ENCODE measurements around the gene CCDC167.
A peak's percentile ranks its signal among the peaks of the same experiment; 100 is the strongest.

CCDC167 gene

DNA sequence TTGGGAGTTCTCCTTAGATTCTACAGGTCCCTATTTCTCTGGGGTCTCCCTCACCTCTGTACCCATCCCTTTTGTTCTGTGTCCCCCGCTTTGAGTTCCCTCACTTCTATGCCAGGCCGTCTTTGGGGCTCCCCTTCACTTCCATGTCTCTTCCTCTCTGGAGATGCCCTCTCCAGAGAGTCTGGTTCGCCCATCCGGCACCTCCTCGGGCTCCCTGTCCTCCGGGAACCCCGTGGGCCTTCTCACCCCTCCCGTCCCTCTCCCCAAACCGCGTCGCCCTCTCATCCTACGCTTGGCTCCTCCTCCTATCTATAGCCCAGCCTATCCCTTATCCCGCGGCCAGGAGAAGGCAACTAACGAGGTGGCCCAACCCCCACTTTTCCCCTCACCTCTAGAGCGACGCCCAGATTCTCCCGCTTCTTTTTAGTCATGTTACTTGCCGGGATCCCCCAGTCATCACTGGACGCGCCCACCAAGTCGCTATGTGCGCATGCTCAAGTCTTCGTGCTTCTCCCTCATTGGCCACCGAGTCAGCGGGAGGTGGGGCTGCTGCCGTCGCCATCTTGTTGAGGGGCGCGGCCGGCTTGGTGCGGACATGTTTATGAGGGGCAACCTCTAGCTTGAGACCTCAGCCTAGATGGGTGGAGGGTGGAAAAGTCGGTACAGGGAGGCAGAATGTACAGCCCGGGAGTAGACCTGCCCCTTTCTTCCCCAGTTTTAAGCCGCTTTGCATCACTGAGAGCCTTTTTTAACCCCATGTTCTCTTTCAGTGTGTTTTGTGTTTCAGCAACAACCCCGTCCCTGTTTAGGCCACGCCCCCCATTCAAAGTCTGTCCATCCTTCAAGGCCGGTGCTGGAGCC lies at the start of gene CCDC167:
TSS of gene CCDC167 (minus strand) at position 461 of the 861 bp plus-strand sequence. CDS start at position 431, 30 bp downstream.
- peak; percentile 86 for DNase-seq (ENCODE audit: low spot score)

GRCh38 chr6:37549154-37549553 lies 49.5 kb upstream of the CCDC167 start:
- no peak for DNase-seq (ENCODE audit: low spot score)

GRCh38 chr6:37548067-37548674 lies 48.5 kb upstream of the CCDC167 start:
- DNase-seq (ENCODE audit: low spot score), result no peak

DNA sequence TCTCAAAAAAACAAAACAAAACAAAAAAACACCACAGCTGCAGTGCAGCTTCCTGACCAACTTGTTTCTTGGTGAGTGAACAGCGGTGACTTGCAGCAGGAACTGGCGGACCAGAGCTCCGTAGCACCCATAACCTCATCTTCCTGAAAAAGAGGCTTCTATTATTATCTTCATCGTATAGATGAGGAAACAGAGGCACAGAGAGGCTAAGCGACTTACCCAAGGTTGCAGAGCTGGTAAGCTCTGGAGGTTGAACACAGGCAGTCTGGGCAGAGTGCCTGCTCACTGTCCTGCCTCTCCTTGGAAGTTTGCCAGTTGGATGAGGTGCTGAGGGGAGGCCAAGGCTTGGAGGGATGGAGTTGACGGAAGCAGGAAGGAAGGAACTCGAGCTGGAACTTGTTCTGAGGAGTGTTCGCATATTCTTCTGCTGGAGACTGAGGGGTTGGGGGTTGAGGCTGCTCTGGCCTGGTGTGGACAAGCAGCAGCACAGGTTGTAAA lies 47.9 kb upstream of the CCDC167 start:
- DNase-seq (ENCODE audit: low spot score), result no peak

- no peak for DNase-seq (ENCODE audit: low spot score)
Measured at GRCh38 chr6:37546141-37546871, 46.6 kb upstream of the CCDC167 start.

DNA sequence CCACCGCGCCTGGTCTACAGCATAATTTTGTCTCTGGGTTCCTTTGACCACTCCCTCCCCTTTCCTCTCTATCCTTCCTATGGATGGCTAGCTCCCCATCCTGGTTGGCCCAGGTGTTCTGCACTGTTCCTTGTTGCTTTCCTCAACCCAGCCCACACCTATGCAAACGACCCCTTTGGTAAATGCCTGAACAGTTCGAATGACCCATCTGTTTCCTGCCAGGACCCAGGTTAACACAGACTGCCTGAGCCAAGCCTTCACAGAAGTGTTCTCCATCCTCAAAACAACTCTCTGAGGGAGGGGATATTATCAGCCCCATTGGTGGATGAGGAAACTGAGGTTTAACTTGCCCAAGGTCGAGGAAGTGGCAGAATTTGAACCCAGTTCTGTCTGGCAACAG lies 44.8 kb upstream of the CCDC167 start:
- no peak for DNase-seq (ENCODE audit: low spot score)

DNA sequence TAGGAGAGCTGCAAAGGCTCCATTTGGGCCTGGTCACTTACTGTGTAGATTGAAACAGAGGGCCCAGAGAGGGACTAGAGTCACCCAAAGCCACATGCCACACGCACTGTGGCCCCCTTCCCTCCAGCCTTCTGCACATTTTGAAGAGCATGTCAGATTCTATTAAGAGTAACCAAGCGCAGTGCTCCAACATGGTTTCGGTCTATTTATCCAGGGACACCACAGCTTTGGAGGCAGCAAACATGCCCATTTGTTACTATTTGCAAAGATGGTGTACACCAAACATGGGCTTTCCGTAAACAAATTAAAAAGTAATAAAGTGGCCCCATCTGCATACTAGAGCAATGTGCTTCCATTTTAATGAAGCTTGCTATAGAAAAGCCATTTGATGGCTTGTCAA lies 43.7 kb upstream of the CCDC167 start:
- DNase-seq (ENCODE audit: low spot score), result no peak

DNA sequence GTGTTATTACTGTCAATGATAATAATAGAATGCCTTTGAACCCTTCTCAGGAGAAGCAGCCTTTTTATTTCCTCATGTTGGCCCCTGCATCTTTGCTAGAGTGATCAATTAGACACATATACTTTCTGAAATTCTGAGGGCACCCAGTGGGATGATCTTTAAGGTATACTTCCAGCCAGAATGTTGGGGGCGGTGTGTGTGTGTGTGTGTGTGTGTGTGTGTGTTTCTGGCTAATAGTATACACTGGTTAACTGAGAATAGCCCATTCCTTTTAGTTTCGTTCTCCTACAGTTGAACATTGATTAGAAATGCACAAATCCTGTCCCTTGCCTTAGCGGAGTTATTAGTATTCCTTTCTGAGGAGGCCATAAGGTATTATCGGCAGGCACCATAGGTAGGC lies 41.7 kb upstream of the CCDC167 start:
- DNase-seq (ENCODE audit: low spot score), result no peak

GRCh38 chr6:37540390-37540789 lies 40.7 kb upstream of the CCDC167 start:
- DNase-seq (ENCODE audit: low spot score), result no peak

DNA sequence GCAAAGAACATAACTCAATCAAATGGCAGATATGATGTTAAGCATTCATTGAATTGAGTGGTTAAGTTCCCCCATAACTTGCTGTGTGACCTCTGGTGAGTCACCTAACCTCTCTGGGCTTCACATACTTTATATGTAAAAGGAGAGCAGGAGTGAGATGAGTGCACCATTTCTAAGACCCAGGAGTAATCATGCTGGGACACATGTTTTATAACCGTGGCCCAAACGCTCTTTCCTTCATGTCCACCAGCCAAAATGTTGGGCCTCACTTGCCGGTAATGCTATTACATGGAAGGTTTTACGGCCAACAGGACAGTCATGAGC lies 40.3 kb upstream of the CCDC167 start:
- DNase-seq (ENCODE audit: low spot score), result no peak

DNA sequence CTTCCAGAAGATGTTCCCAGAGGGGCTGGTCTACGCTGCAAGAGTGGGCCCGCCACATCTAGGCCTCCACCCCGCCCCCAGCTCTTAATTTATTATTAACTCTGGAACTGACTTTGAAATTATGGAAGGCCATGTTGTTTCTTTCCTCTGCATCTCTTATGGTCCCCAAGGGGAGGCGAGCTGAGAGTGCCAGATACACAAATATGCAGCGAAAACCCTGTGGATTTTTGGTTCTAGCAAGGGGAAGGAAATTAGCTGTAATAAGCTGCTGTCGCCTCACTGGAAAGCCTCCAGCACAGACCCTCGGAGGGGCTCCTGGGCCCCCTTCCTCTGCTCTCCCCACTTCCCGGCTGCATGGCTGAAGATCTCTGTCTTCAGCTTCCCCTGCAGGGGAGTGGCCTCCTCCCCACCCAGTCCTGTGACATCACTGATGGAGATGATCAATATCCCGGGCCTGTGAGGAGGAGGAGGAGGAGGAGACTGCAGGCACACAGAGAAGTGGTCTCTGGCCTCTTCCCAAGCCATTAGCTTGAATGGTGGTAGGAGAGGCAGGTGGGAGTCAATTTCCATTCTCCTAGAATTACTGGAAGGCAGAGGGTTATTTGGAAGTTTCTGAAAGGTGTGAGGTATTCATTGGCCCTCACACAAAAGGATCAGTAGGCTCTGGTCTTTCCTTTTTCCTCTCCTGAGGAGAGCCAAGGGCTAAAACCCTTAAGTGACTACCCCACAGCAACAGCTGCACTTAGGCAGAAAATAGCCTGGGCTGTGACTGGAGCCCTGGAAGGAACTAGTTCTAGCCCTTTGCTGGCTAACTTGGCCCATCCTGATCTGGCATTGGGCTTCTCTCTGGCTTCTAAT lies 39.7 kb upstream of the CCDC167 start:
- DNase-seq (ENCODE audit: low spot score), result no peak

DNA sequence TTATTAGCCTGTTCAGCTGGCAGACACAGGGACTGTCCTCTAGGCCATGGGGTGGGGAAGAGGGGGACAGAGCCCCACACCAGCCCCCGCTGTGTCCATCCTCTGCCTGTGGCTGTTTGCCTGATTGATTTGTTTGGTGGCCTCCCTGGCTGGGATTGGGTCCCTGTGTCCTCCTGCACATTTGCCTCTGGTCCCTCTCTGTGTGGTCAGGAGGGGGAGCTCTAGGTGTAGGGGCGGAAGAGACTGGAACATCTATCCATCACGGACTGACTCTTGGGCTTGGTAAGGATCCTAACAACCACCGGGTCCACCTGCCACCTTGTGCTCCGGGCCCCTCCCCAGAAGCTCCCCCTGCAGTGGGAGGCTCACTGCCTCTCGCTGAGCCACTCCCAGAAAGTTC lies 38.4 kb upstream of the CCDC167 start:
- peak; percentile 75 for DNase-seq (ENCODE audit: low spot score)

DNA sequence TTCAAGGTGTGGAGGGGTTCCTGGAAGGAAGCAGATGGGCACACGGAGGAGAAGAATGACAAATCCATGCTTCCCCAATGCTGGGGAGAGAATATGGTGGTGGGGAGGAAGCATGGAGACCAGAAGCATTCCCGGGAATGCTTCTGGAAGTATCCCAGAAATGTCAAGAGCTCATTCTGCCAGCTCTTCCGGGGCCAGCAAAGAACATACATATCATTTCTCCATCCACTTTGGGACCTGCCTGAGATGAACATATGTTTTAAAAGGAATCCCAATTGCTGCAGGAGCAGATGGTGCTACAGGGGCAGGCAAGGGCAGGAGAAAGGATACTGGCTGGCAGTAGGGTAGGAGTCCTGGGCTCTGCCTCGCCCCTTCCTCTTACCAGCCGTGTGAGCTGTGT lies 37.9 kb upstream of the CCDC167 start:
- DNase-seq (ENCODE audit: low spot score), result no peak

- DNase-seq (ENCODE audit: low spot score), result no peak
Measured at GRCh38 chr6:37536491-37537190, 36.9 kb upstream of the CCDC167 start.

- DNase-seq (ENCODE audit: low spot score), result no peak
Measured at GRCh38 chr6:37535759-37536490, 36.2 kb upstream of the CCDC167 start.

DNA sequence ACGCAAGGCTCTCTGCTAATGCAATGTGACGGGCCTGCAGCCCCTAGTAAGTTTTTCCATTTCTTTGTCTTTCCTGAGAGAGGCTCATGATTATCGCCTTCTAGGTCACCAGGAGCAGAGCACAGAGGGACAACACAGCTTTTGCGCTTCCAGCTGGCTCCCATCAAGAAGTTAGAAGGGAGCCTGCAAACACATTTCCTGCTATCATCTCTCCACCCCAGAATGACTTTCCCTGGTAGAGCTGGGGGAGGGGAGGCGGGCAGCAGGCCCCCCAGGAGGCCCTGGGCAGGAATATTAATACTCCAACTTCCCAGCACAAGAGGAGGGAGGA lies 35.7 kb upstream of the CCDC167 start:
- DNase-seq (ENCODE audit: low spot score), result no peak

DNA sequence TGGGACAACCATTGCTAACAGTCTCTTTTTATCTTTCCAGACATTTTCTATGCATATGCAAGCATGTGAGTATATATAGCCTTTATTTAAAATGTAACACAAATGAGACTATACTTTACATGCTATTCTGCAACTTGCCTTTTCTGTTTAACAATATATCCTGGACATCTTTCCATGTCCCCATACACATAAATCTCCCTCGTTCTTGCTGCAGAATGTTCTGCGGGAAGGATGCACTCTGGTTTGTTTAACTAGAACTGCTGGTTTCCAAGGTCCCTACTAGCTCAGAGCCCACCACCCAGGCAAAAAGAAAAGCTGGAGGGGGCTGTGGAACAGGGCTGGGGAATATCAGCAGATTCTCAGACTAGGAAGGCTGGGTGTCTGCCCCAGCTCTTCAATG lies 35.2 kb upstream of the CCDC167 start:
- no peak for DNase-seq (ENCODE audit: low spot score)

GRCh38 chr6:37532122-37532521 lies 32.4 kb upstream of the CCDC167 start:
- DNase-seq (ENCODE audit: low spot score), result no peak

- DNase-seq (ENCODE audit: low spot score), result no peak
Measured at GRCh38 chr6:37531437-37532036, 31.8 kb upstream of the CCDC167 start.

DNA sequence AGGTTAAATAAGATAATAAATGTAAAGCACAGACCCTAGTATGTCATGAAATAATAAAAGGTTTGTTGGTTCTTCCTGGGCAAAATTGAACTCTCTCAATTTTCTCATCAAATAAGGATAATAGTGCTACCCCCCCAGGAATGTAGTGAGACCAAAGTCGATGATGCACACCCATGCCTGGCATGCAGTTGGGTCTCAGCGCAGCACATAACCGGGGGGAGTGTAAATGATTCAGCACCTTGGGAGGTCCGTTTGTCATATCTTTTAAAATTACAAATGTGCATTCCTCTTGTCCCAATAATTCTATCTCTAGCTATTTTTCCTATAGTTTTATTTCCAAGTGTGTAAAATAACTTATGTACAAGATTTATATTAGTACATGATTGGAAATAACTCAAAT lies 31.3 kb upstream of the CCDC167 start:
- DNase-seq (ENCODE audit: low spot score), result no peak
